ENCODE data around the gene PPP1R9A.

PPP1R9A gene

GRCh38 chr7:95265634-95266033 lies 358.2 kb downstream of the PPP1R9A start:
- Histone ChIP-seq H3K9me3 (ENCODE audit: insufficient read depth, low read depth, low read length) (no peaks in the 10 kb centered on the region), H3K9ac (ENCODE audit: low read depth, low read length) (no peak overlapping the region), H3K36me3 (ENCODE audit: insufficient read depth, low read length) (peaks cover 6% of the 10 kb centered on the region), H3K27me3 (ENCODE audit: insufficient read depth, low read length) (no peaks in the 10 kb centered on the region), H3K4me1 (ENCODE audit: insufficient read depth, low read length) (peaks cover 27% of the 10 kb centered on the region), H3K4me3 (ENCODE audit: low read length) (no peak overlapping the region), H3K27ac (ENCODE audit: low read depth, low read length) (no peak overlapping the region)
- 100% methylated on average over 1 of the region's 2 CpGs for WGBS

- 71% methylated on average over 2 of the region's 2 CpGs for WGBS
- peaks cover 20% of the 10 kb centered on the region for H3K4me1 ChIP-seq (ENCODE audit: insufficient read depth, low read length)
- H3K4me3 ChIP-seq (ENCODE audit: low read length) = no peak overlapping the region
- H3K27ac ChIP-seq (ENCODE audit: low read depth, low read length) = no peak overlapping the region; the same call in 1 of the 2 replicates
- no peak overlapping the region for H3K9ac ChIP-seq (ENCODE audit: low read depth, low read length)
- no peaks in the 10 kb centered on the region for H3K9me3 ChIP-seq (ENCODE audit: insufficient read depth, low read depth, low read length)
- H3K27me3 ChIP-seq (ENCODE audit: insufficient read depth, low read length) = no peaks in the 10 kb centered on the region
- peaks cover 6% of the 10 kb centered on the region for H3K36me3 ChIP-seq (ENCODE audit: insufficient read depth, low read length)
These were observed 360.4 kb downstream of the PPP1R9A start for GRCh38 chr7:95267754-95268153.

GRCh38 chr7:95269640-95270039 lies 362.2 kb downstream of the PPP1R9A start:
- peaks cover 15% of the 10 kb centered on the region for H3K36me3 ChIP-seq (ENCODE audit: insufficient read depth, low read length)
- 96% methylated on average over 4 of the region's 5 CpGs for whole genome bisulfite sequencing
- H3K9ac ChIP-seq (ENCODE audit: low read depth, low read length) = no peak overlapping the region
- peaks cover 16% of the 10 kb centered on the region for H3K4me1 ChIP-seq (ENCODE audit: insufficient read depth, low read length)
- H3K27me3 ChIP-seq (ENCODE audit: insufficient read depth, low read length) = no peaks in the 10 kb centered on the region
- H3K27ac ChIP-seq (ENCODE audit: low read depth, low read length) = no peak overlapping the region
- no peaks in the 10 kb centered on the region for H3K9me3 ChIP-seq (ENCODE audit: insufficient read depth, low read depth, low read length)
- H3K4me3 ChIP-seq (ENCODE audit: low read length) = no peak overlapping the region

- Histone ChIP-seq H3K9ac (ENCODE audit: low read depth, low read length) (no peak overlapping the region), H3K9me3 (ENCODE audit: insufficient read depth, low read depth, low read length) (no peaks in the 10 kb centered on the region)
- WGBS = 71% methylated on average over 2 of the region's 2 CpGs
These were observed 368.7 kb downstream of the PPP1R9A start for GRCh38 chr7:95276114-95276513.

GRCh38 chr7:95279417-95279816 lies 372.0 kb downstream of the PPP1R9A start:
- 94% methylated on average over 1 of the region's 2 CpGs for WGBS
- H3K36me3 ChIP-seq (ENCODE audit: insufficient read depth, low read length) = peaks cover 5% of the 10 kb centered on the region
- no peak overlapping the region for H3K9ac ChIP-seq (ENCODE audit: low read depth, low read length)
- H3K4me1 ChIP-seq (ENCODE audit: insufficient read depth, low read length) = no peaks in the 10 kb centered on the region
- H3K27ac ChIP-seq (ENCODE audit: low read depth, low read length) = no peak overlapping the region
- no peak overlapping the region for H3K4me3 ChIP-seq (ENCODE audit: low read length)
- no peaks in the 10 kb centered on the region for H3K27me3 ChIP-seq (ENCODE audit: insufficient read depth, low read length)
- no peaks in the 10 kb centered on the region for H3K9me3 ChIP-seq (ENCODE audit: insufficient read depth, low read depth, low read length)

More at GRCh38 chr7:95276114-95276513, 368.7 kb downstream of the PPP1R9A start:
- no peaks in the 10 kb centered on the region for H3K4me1 ChIP-seq (ENCODE audit: insufficient read depth, low read length)
- no peaks in the 10 kb centered on the region for H3K27me3 ChIP-seq (ENCODE audit: insufficient read depth, low read length)
- H3K4me3 ChIP-seq (ENCODE audit: low read length) = no peak overlapping the region
- no peak overlapping the region for H3K27ac ChIP-seq (ENCODE audit: low read depth, low read length)
- H3K36me3 ChIP-seq (ENCODE audit: insufficient read depth, low read length) = peaks cover 12% of the 10 kb centered on the region

GRCh38 chr7:95286096-95286495 lies 378.7 kb downstream of the PPP1R9A start:
- Histone ChIP-seq H3K27ac (ENCODE audit: low read depth, low read length) (no peak overlapping the region), H3K27me3 (ENCODE audit: insufficient read depth, low read length) (no peaks in the 10 kb centered on the region), H3K9ac (ENCODE audit: low read depth, low read length) (no peak overlapping the region), H3K4me1 (ENCODE audit: insufficient read depth, low read length) (no peaks in the 10 kb centered on the region), H3K9me3 (ENCODE audit: insufficient read depth, low read depth, low read length) (no peaks in the 10 kb centered on the region), H3K36me3 (ENCODE audit: insufficient read depth, low read length) (peaks cover 21% of the 10 kb centered on the region), H3K4me3 (ENCODE audit: low read length) (no peak overlapping the region)
- WGBS = 96% methylated on average over 2 of the region's 2 CpGs

- WGBS = over 99% methylated on average over 6 of the region's 7 CpGs
- H3K36me3 ChIP-seq (ENCODE audit: insufficient read depth, low read length) = peaks cover 21% of the 10 kb centered on the region
- H3K9ac ChIP-seq (ENCODE audit: low read depth, low read length) = no peak overlapping the region
- no peaks in the 10 kb centered on the region for H3K4me1 ChIP-seq (ENCODE audit: insufficient read depth, low read length)
- no peaks in the 10 kb centered on the region for H3K27me3 ChIP-seq (ENCODE audit: insufficient read depth, low read length)
- no peaks in the 10 kb centered on the region for H3K9me3 ChIP-seq (ENCODE audit: insufficient read depth, low read depth, low read length)
- no peak overlapping the region for H3K27ac ChIP-seq (ENCODE audit: low read depth, low read length)
- no peak overlapping the region for H3K4me3 ChIP-seq (ENCODE audit: low read length)
These were observed 382.9 kb downstream of the PPP1R9A start for GRCh38 chr7:95290166-95290830.

- no peaks in the 10 kb centered on the region for H3K27me3 ChIP-seq (ENCODE audit: insufficient read depth, low read length)
- H3K9me3 ChIP-seq (ENCODE audit: insufficient read depth, low read depth, low read length) = no peaks in the 10 kb centered on the region
- peaks cover 6% of the 10 kb centered on the region for H3K36me3 ChIP-seq (ENCODE audit: insufficient read depth, low read length)
- no peaks in the 10 kb centered on the region for H3K4me1 ChIP-seq (ENCODE audit: insufficient read depth, low read length)
- H3K4me3 ChIP-seq (ENCODE audit: low read length) = no peak overlapping the region
- no peak overlapping the region for H3K9ac ChIP-seq (ENCODE audit: low read depth, low read length)
- H3K27ac ChIP-seq (ENCODE audit: low read depth, low read length) = no peak overlapping the region
These were observed 388.0 kb downstream of the PPP1R9A start for GRCh38 chr7:95295397-95295796.

GRCh38 chr7:95296456-95296855 lies 389.1 kb downstream of the PPP1R9A start:
- no peaks in the 10 kb centered on the region for H3K4me1 ChIP-seq (ENCODE audit: insufficient read depth, low read length)
- H3K9me3 ChIP-seq (ENCODE audit: insufficient read depth, low read depth, low read length) = no peaks in the 10 kb centered on the region
- no peak overlapping the region for H3K27ac ChIP-seq (ENCODE audit: low read depth, low read length)
- 94% methylated on average over 4 of the region's 6 CpGs for WGBS
- H3K27me3 ChIP-seq (ENCODE audit: insufficient read depth, low read length) = no peaks in the 10 kb centered on the region
- H3K9ac ChIP-seq (ENCODE audit: low read depth, low read length) = no peak overlapping the region
- H3K4me3 ChIP-seq (ENCODE audit: low read length) = no peak overlapping the region
- H3K36me3 ChIP-seq (ENCODE audit: insufficient read depth, low read length) = no peaks in the 10 kb centered on the region; the same call in 1 of the 2 replicates

- H3K36me3 ChIP-seq (ENCODE audit: insufficient read depth, low read length) = no peaks in the 10 kb centered on the region; the same call in 1 of the 2 replicates
- WGBS = 88% methylated on average over 1 of the region's 1 CpG
- no peaks in the 10 kb centered on the region for H3K4me1 ChIP-seq (ENCODE audit: insufficient read depth, low read length)
- no peak overlapping the region for H3K4me3 ChIP-seq (ENCODE audit: low read length)
- H3K27ac ChIP-seq (ENCODE audit: low read depth, low read length) = no peak overlapping the region
- no peak overlapping the region for H3K9ac ChIP-seq (ENCODE audit: low read depth, low read length)
- H3K9me3 ChIP-seq (ENCODE audit: insufficient read depth, low read depth, low read length) = no peaks in the 10 kb centered on the region
- no peaks in the 10 kb centered on the region for H3K27me3 ChIP-seq (ENCODE audit: insufficient read depth, low read length)
These were observed 389.6 kb downstream of the PPP1R9A start for GRCh38 chr7:95297041-95297440.

- no peak overlapping the region for H3K27ac ChIP-seq (ENCODE audit: low read depth, low read length)
- no peaks in the 10 kb centered on the region for H3K36me3 ChIP-seq (ENCODE audit: insufficient read depth, low read length)
- H3K4me3 ChIP-seq (ENCODE audit: low read length) = no peak overlapping the region
- WGBS = 96% methylated on average over 3 of the region's 3 CpGs
- H3K9me3 ChIP-seq (ENCODE audit: insufficient read depth, low read depth, low read length) = no peaks in the 10 kb centered on the region
- H3K27me3 ChIP-seq (ENCODE audit: insufficient read depth, low read length) = no peaks in the 10 kb centered on the region
- H3K9ac ChIP-seq (ENCODE audit: low read depth, low read length) = no peak overlapping the region
- H3K4me1 ChIP-seq (ENCODE audit: insufficient read depth, low read length) = no peaks in the 10 kb centered on the region
These were observed 390.7 kb downstream of the PPP1R9A start for GRCh38 chr7:95298091-95298490.

All from HUES64 (cell line).